DOHH2 (cell line): ENCODE data around the gene FFAR1.

ENCODE experiments used
- H3F3A ChIP-seq: fragments of 200-600 bp; sonication (generic), shearing (Covaris generic); 2 replicates; pipeline ENCODE4 v1.6.0; 2016; ENCODE audit warnings: antibody characterized with exemption, mild to moderate bottlenecking; ENCODE audit not compliant: control insufficient read depth, insufficient read depth
- H3K27ac ChIP-seq: fragments of 200-600 bp; sonication (generic); 2 replicates; pipeline ENCODE4 v1.5.1; 2014; ENCODE audit warnings: low read depth, mild to moderate bottlenecking, low read length, moderate library complexity
- H3K27me3 ChIP-seq: fragments of 200-600 bp; sonication (generic); 2 replicates; pipeline ENCODE4 v1.6.1; 2014; ENCODE audit warnings: mild to moderate bottlenecking, low read length, mixed read lengths; ENCODE audit not compliant: control insufficient read depth
- H3K36me3 ChIP-seq: fragments of 200-600 bp; sonication (generic); 2 replicates; pipeline ENCODE4 v1.6.1; 2014; ENCODE audit warnings: mild to moderate bottlenecking, low read length, moderate library complexity, mixed read lengths; ENCODE audit not compliant: control insufficient read depth
- H3K4me1 ChIP-seq: fragments of 200-600 bp; sonication (generic); 2 replicates; pipeline ENCODE4 v1.6.1; 2014; ENCODE audit warnings: mild to moderate bottlenecking, low read length, mixed read lengths; ENCODE audit not compliant: control insufficient read depth
- H3K4me2 ChIP-seq: fragments of 200-600 bp; sonication (generic); 2 replicates; pipeline ENCODE4 v1.6.0; 2014; ENCODE audit warnings: mild to moderate bottlenecking, low read length, moderate library complexity
- H3K4me3 ChIP-seq: fragments of 200-600 bp; sonication (generic); 2 replicates; pipeline ENCODE4 v1.5.1; 2014; ENCODE audit warnings: mild to moderate bottlenecking, low read length, mixed read lengths
- H3K79me2 ChIP-seq: fragments of 200-600 bp; sonication (generic); 2 replicates; pipeline ENCODE4 v1.6.1; 2014; ENCODE audit warnings: mild to moderate bottlenecking, low read length, mixed read lengths; ENCODE audit not compliant: control insufficient read depth
- H3K9me2 ChIP-seq: fragments of 200-600 bp; sonication (generic); replicated peaks from 2 replicates; pipeline ENCODE4 v1.6.1; 2014; ENCODE audit warnings: mild to moderate bottlenecking, low read length, mixed read lengths; ENCODE audit not compliant: control insufficient read depth
- H3K9me3 ChIP-seq: fragments of 200-600 bp; sonication (generic); 2 replicates; pipeline ENCODE4 v1.6.1; 2014; ENCODE audit warnings: antibody characterized with exemption, low read length, mixed read lengths; ENCODE audit not compliant: control insufficient read depth, insufficient read depth
- H4K20me1 ChIP-seq: fragments of 200-600 bp; sonication (generic); 2 replicates; pipeline ENCODE4 v1.6.0; 2014; ENCODE audit warnings: low read depth, mild to moderate bottlenecking, antibody characterized with exemption, low read length, moderate library complexity; ENCODE audit not compliant: control insufficient read depth, insufficient read depth
- CTCF ChIP-seq: fragments of 200-600 bp; sonication (generic); IDR thresholded peaks from one replicate; pipeline ENCODE4 v1.5.1; 2014; ENCODE audit warnings: antibody characterized with exemption, mild to moderate bottlenecking, low read depth, low read length; ENCODE audit not compliant: poor library complexity, severe bottlenecking
- EZH2phosphoT487 ChIP-seq: fragments of 200-600 bp; sonication (generic); IDR thresholded peaks from 2 replicates; pipeline ENCODE4 v1.6.1; 2017; ENCODE audit warnings: borderline replicate concordance, mild to moderate bottlenecking, antibody characterized with exemption, low read length, moderate library complexity, mixed read lengths

Gene FFAR1

GRCh38 chr19:35396240-35396885, 48.7 kb downstream of the FFAR1 start:
- Histone ChIP-seq H3K4me2 (no peak overlapping the region), H3K9me2 (no peaks in the 10 kb centered on the region), H3K79me2 (no peaks in the 10 kb centered on the region), H3K27ac (no peak overlapping the region), H4K20me1 (0 out of 2 replicates have a peak, but pooled peaks cover 2% of the 10 kb centered on the region), H3K4me3 (no peak overlapping the region), H3K4me1 (no peaks in the 10 kb centered on the region), H3K9me3 (no peaks in the 10 kb centered on the region), H3K36me3 (no peaks in the 10 kb centered on the region), H3F3A (no peaks in the 10 kb centered on the region), H3K27me3 (peaks cover 32% of the 10 kb centered on the region)
- TF ChIP-seq CTCF (no peak), EZH2phosphoT487 (no peak)

- no peak overlapping the region for H3K4me3 ChIP-seq
- no peaks in the 10 kb centered on the region for H3K4me1 ChIP-seq
- no peaks in the 10 kb centered on the region for H3K9me2 ChIP-seq
- H3K36me3 ChIP-seq: no peaks in the 10 kb centered on the region
- no peaks in the 10 kb centered on the region for H3K79me2 ChIP-seq
- 0 out of 2 replicates have a peak, but pooled peaks cover 2% of the 10 kb centered on the region for H4K20me1 ChIP-seq
- H3K27ac ChIP-seq: no peak overlapping the region
- peaks cover 30% of the 10 kb centered on the region for H3K27me3 ChIP-seq
- no peak overlapping the region for H3K4me2 ChIP-seq
- TF ChIP-seq CTCF (no peak), EZH2phosphoT487 (no peak)
- H3F3A ChIP-seq: no peaks in the 10 kb centered on the region
- no peaks in the 10 kb centered on the region for H3K9me3 ChIP-seq
Observed at GRCh38 chr19:35397064-35397463, 49.4 kb downstream of the FFAR1 start.
